ENCODE measurements around the gene TRAF3. TPM values are rescaled to one million over a fixed set of nuclear protein-coding genes. Genes with fewer than 3 reads are reported as not detected.
"Not testable (repeated sequence)": the region's sequence is repeated elsewhere in the genome, so short reads cannot be mapped to it uniquely, and the experiment has no call there.

TRAF3 gene
- total RNA-seq, 1 donor from 2014 or later: 5.7 TPM

GRCh38 chr14:102926840-102927239, 149.6 kb downstream of the TRAF3 start:
- not testable (repeated sequence) for H3K9me3 ChIP-seq (ENCODE audit: control insufficient read depth in 3 of 3, low read length in 3 of 3); H3K4me3 ChIP-seq (ENCODE audit: low read length in 3 of 3); H3K27ac ChIP-seq (ENCODE audit: low read depth, low read length); H3K9ac ChIP-seq (ENCODE audit: low read depth in 1 of 3, low read length in 3 of 3); H3K36me3 ChIP-seq (ENCODE audit: control insufficient read depth in 3 of 3, insufficient read depth in 3 of 3, low read length in 3 of 3)
- peaks cover 69 to 78% (median 78%) of the 10 kb centered on the region in 3 donors for H3K27me3 ChIP-seq (ENCODE audit: control insufficient read depth in 3 of 3, insufficient read depth in 3 of 3, low read length in 3 of 3)
- H3K4me1 ChIP-seq (ENCODE audit: control insufficient read depth in 3 of 3, insufficient read depth in 3 of 3, low read length in 3 of 3): peaks cover 13 to 26% (median 15%) of the 10 kb centered on the region in 3 donors

- H3K27ac ChIP-seq (ENCODE audit: low read depth, low read length): no peak overlapping the region
- H3K36me3 ChIP-seq (ENCODE audit: control insufficient read depth in 3 of 3, insufficient read depth in 3 of 3, low read length in 3 of 3): peaks cover 0 to 3% (median 2%) of the 10 kb centered on the region in 3 donors
- H3K27me3 ChIP-seq (ENCODE audit: control insufficient read depth in 3 of 3, insufficient read depth in 3 of 3, low read length in 3 of 3): peaks cover 64 to 73% (median 72%) of the 10 kb centered on the region in 3 donors
- H3K9me3 ChIP-seq (ENCODE audit: control insufficient read depth in 3 of 3, low read length in 3 of 3): no peaks in the 10 kb centered on the region
- no peak overlapping the region for H3K9ac ChIP-seq (ENCODE audit: low read depth in 1 of 3, low read length in 3 of 3)
- no peak overlapping the region for H3K4me3 ChIP-seq (ENCODE audit: low read length in 3 of 3)
- peaks cover 13 to 26% (median 15%) of the 10 kb centered on the region in 3 donors for H3K4me1 ChIP-seq (ENCODE audit: control insufficient read depth in 3 of 3, insufficient read depth in 3 of 3, low read length in 3 of 3)
These were observed 150.2 kb downstream of the TRAF3 start for GRCh38 chr14:102927346-102927877.

GRCh38 chr14:102927878-102928411, 150.7 kb downstream of the TRAF3 start:
- no peak overlapping the region for H3K4me3 ChIP-seq (ENCODE audit: low read length in 3 of 3)
- H3K27me3 ChIP-seq (ENCODE audit: control insufficient read depth in 3 of 3, insufficient read depth in 3 of 3, low read length in 3 of 3): peaks cover 58 to 67% (median 67%) of the 10 kb centered on the region in 3 donors
- no peak overlapping the region for H3K9ac ChIP-seq (ENCODE audit: low read depth in 1 of 3, low read length in 3 of 3)
- H3K9me3 ChIP-seq (ENCODE audit: control insufficient read depth in 3 of 3, low read length in 3 of 3): no peaks in the 10 kb centered on the region
- H3K36me3 ChIP-seq (ENCODE audit: control insufficient read depth in 3 of 3, insufficient read depth in 3 of 3, low read length in 3 of 3): peaks cover 2 to 7% (median 5%) of the 10 kb centered on the region in 3 donors
- peaks cover 13 to 23% (median 15%) of the 10 kb centered on the region in 3 donors for H3K4me1 ChIP-seq (ENCODE audit: control insufficient read depth in 3 of 3, insufficient read depth in 3 of 3, low read length in 3 of 3)
- H3K27ac ChIP-seq (ENCODE audit: low read depth, low read length): no peak overlapping the region

- H3K9me3 ChIP-seq (ENCODE audit: control insufficient read depth in 3 of 3, low read length in 3 of 3): no peaks in the 10 kb centered on the region
- peaks cover 13 to 20% (median 15%) of the 10 kb centered on the region in 3 donors for H3K4me1 ChIP-seq (ENCODE audit: control insufficient read depth in 3 of 3, insufficient read depth in 3 of 3, low read length in 3 of 3)
- H3K9ac ChIP-seq (ENCODE audit: low read depth in 1 of 3, low read length in 3 of 3): peak overlapping the region in 1 of 3 donors; percentile 40
- H3K4me3 ChIP-seq (ENCODE audit: low read length in 3 of 3): peak overlapping the region in 2 of 3 donors; percentile 49 to 64
- H3K36me3 ChIP-seq (ENCODE audit: control insufficient read depth in 3 of 3, insufficient read depth in 3 of 3, low read length in 3 of 3): peaks cover 8 to 13% (median 8%) of the 10 kb centered on the region in 3 donors
- H3K27me3 ChIP-seq (ENCODE audit: control insufficient read depth in 3 of 3, insufficient read depth in 3 of 3, low read length in 3 of 3): peaks cover 51 to 61% (median 60%) of the 10 kb centered on the region in 3 donors
- no peak overlapping the region for H3K27ac ChIP-seq (ENCODE audit: low read depth, low read length)
These were observed 151.4 kb downstream of the TRAF3 start for GRCh38 chr14:102928412-102929240.

GRCh38 chr14:102929241-102930137, 152.2 kb downstream of the TRAF3 start:
- H3K9ac ChIP-seq (ENCODE audit: low read depth in 1 of 3, low read length in 3 of 3): peak overlapping the region in 1 of 3 donors; percentile 40
- H3K9me3 ChIP-seq (ENCODE audit: control insufficient read depth in 3 of 3, low read length in 3 of 3): no peaks in the 10 kb centered on the region
- H3K4me3 ChIP-seq (ENCODE audit: low read length in 3 of 3): peak overlapping the region in 2 of 3 donors; percentile 49 to 64
- H3K36me3 ChIP-seq (ENCODE audit: control insufficient read depth in 3 of 3, insufficient read depth in 3 of 3, low read length in 3 of 3): peaks cover 8 to 15% (median 9%) of the 10 kb centered on the region in 3 donors
- H3K4me1 ChIP-seq (ENCODE audit: control insufficient read depth in 3 of 3, insufficient read depth in 3 of 3, low read length in 3 of 3): peaks cover 13 to 20% (median 15%) of the 10 kb centered on the region in 3 donors
- H3K27me3 ChIP-seq (ENCODE audit: control insufficient read depth in 3 of 3, insufficient read depth in 3 of 3, low read length in 3 of 3): peaks cover 43 to 52% (median 51%) of the 10 kb centered on the region in 3 donors
- H3K27ac ChIP-seq (ENCODE audit: low read depth, low read length): no peak overlapping the region

- peaks cover 35 to 44% (median 44%) of the 10 kb centered on the region in 3 donors for H3K27me3 ChIP-seq (ENCODE audit: control insufficient read depth in 3 of 3, insufficient read depth in 3 of 3, low read length in 3 of 3)
- H3K36me3 ChIP-seq (ENCODE audit: control insufficient read depth in 3 of 3, insufficient read depth in 3 of 3, low read length in 3 of 3): peaks cover 8 to 15% (median 11%) of the 10 kb centered on the region in 3 donors
- no peak overlapping the region for H3K9ac ChIP-seq (ENCODE audit: low read depth in 1 of 3, low read length in 3 of 3)
- H3K27ac ChIP-seq (ENCODE audit: low read depth, low read length): no peak overlapping the region
- H3K4me1 ChIP-seq (ENCODE audit: control insufficient read depth in 3 of 3, insufficient read depth in 3 of 3, low read length in 3 of 3): peaks cover 13 to 20% (median 15%) of the 10 kb centered on the region in 3 donors
- H3K9me3 ChIP-seq (ENCODE audit: control insufficient read depth in 3 of 3, low read length in 3 of 3): no peaks in the 10 kb centered on the region
- no peak overlapping the region for H3K4me3 ChIP-seq (ENCODE audit: low read length in 3 of 3)
These were observed 153.0 kb downstream of the TRAF3 start for GRCh38 chr14:102930138-102930752.

GRCh38 chr14:102930753-102931579, 153.7 kb downstream of the TRAF3 start:
- peaks cover 8 to 15% (median 11%) of the 10 kb centered on the region in 3 donors for H3K36me3 ChIP-seq (ENCODE audit: control insufficient read depth in 3 of 3, insufficient read depth in 3 of 3, low read length in 3 of 3)
- peaks cover 29 to 39% (median 36%) of the 10 kb centered on the region in 3 donors for H3K27me3 ChIP-seq (ENCODE audit: control insufficient read depth in 3 of 3, insufficient read depth in 3 of 3, low read length in 3 of 3)
- no peak overlapping the region for H3K4me3 ChIP-seq (ENCODE audit: low read length in 3 of 3)
- peaks cover 13 to 20% (median 15%) of the 10 kb centered on the region in 3 donors for H3K4me1 ChIP-seq (ENCODE audit: control insufficient read depth in 3 of 3, insufficient read depth in 3 of 3, low read length in 3 of 3)
- H3K27ac ChIP-seq (ENCODE audit: low read depth, low read length): no peak overlapping the region
- H3K9me3 ChIP-seq (ENCODE audit: control insufficient read depth in 3 of 3, low read length in 3 of 3): no peaks in the 10 kb centered on the region
- H3K9ac ChIP-seq (ENCODE audit: low read depth in 1 of 3, low read length in 3 of 3): no peak overlapping the region

- no peaks in the 10 kb centered on the region for H3K9me3 ChIP-seq (ENCODE audit: control insufficient read depth in 3 of 3, low read length in 3 of 3)
- peaks cover 26 to 34% (median 34%) of the 10 kb centered on the region in 3 donors for H3K27me3 ChIP-seq (ENCODE audit: control insufficient read depth in 3 of 3, insufficient read depth in 3 of 3, low read length in 3 of 3)
- no peak overlapping the region for H3K27ac ChIP-seq (ENCODE audit: low read depth, low read length)
- no peak overlapping the region for H3K4me3 ChIP-seq (ENCODE audit: low read length in 3 of 3)
- H3K4me1 ChIP-seq (ENCODE audit: control insufficient read depth in 3 of 3, insufficient read depth in 3 of 3, low read length in 3 of 3): peaks cover 13 to 20% (median 15%) of the 10 kb centered on the region in 3 donors
- H3K9ac ChIP-seq (ENCODE audit: low read depth in 1 of 3, low read length in 3 of 3): no peak overlapping the region
- peaks cover 11 to 17% (median 17%) of the 10 kb centered on the region in 3 donors for H3K36me3 ChIP-seq (ENCODE audit: control insufficient read depth in 3 of 3, insufficient read depth in 3 of 3, low read length in 3 of 3)
These were observed 154.5 kb downstream of the TRAF3 start for GRCh38 chr14:102931580-102932285.

All from skeletal muscle tissue (tissue), 4 donors.